HepG2 (cell line): ENCODE measurements around the gene ASB16. TPM values are rescaled to one million over a fixed set of nuclear protein-coding genes. Genes with fewer than 3 reads are reported as not detected.
A peak's percentile ranks its signal among the peaks of the same experiment; 100 is the strongest.

Experiments
- CC2D1A ChIP-seq: sonication (generic); formaldehyde crosslinking; IDR thresholded peaks from 2 replicates; pipeline ENCODE4 v1.8.1; 2023; ENCODE audit warnings: mild to moderate bottlenecking, missing genetic modification reagents
- HNF4G ChIP-seq, 2 experiments: sonication (generic) in 1 of 2; formaldehyde crosslinking in 1 of 2; IDR thresholded peaks; 2 replicates each; pipeline versions ENCODE4 v1.4.0 to v1.6.1; 2011 to 2020; ENCODE audit warnings: borderline replicate concordance in 2 of 2, low read depth in 2 of 2, mild to moderate bottlenecking in 2 of 2, low read length in 1 of 2, missing genetic modification reagents in 1 of 2, moderate library complexity in 1 of 2
- MXD4 ChIP-seq: IDR thresholded peaks from 2 replicates; pipeline ENCODE4 v1.6.1; 2016; ENCODE audit warnings: mild to moderate bottlenecking, missing biosample characterization, missing genetic modification reagents
- POLR2A ChIP-seq, 2 experiments: IDR thresholded peaks; 2 replicates each; pipeline ENCODE4 v1.6.1; 2011; ENCODE audit warnings: low read depth in 2 of 2, low read length in 2 of 2, mild to moderate bottlenecking in 1 of 2, moderate library complexity in 1 of 2; ENCODE audit not compliant: insufficient read depth in 1 of 2
- POLR2AphosphoS5 ChIP-seq: IDR thresholded peaks from 2 replicates; pipeline ENCODE4 v1.6.1; 2012; ENCODE audit warnings: low read depth, low read length
- PRDM15 ChIP-seq: sonication (generic); formaldehyde crosslinking; IDR thresholded peaks from 2 replicates; pipeline ENCODE4 v1.4.0; 2020; ENCODE audit warnings: missing genetic modification reagents
- ZNF441 ChIP-seq: sonication (generic); formaldehyde crosslinking; IDR thresholded peaks from 2 replicates; pipeline ENCODE4 v1.7.0; 2021; ENCODE audit warnings: missing genetic modification reagents, borderline replicate concordance
- ZNF512 ChIP-seq: sonication (generic); formaldehyde crosslinking; IDR thresholded peaks from 2 replicates; pipeline ENCODE4 v1.4.0; 2020; ENCODE audit warnings: mild to moderate bottlenecking, missing genetic modification reagents
- polyA plus RNA-seq, 8 experiments: library from polyadenylated mRNA; depleted of rRNA in 3 of 8; stranded (reverse) in 7 of 8; unstranded in 1 of 8; fragments of >200 nt; fragmentation: Illumina TruSeq in 4 of 8; extraction: Trizol in 4 of 8; gene quantifications; 2 replicates each; pipeline versions ENCODE4 v1.2.1 to v1.2.3, GENCODE V29; 2011 to 2016; ENCODE audit warnings: low read depth in 4 of 8, missing spikeins in 1 of 8, mixed read lengths in 1 of 8; ENCODE audit not compliant: insufficient read depth in 1 of 8
- total RNA-seq, 5 experiments: library from RNA; depleted of rRNA; stranded (reverse); fragments of >200 nt; fragmentation: Illumina TruSeq; extraction: Trizol; gene quantifications; 2 replicates each; pipeline ENCODE4 v1.2.3, GENCODE V29; 2016; ENCODE audit warnings: low read depth in 1 of 5

The ASB16 gene
- total and polyA plus RNA-seq, 2 of the 13 experiments (the other 11 are each of a cell fraction or from before 2014, with no cell fraction given), result 0.07 TPM; not detected in 1

GRCh38 chr17:44205962-44206824 is 35.7 kb downstream of the ASB16 start (continued):
- no peak for TF ChIP-seq ZNF441 (CRISPR knock-in tag)
- TF ChIP-seq HNF4G (IDR thresholded peaks at IDR 0.05; ENCODE audit: borderline replicate concordance, low read depth, low read length), result no peak
- no peak for TF ChIP-seq HNF4G (CRISPR knock-in tag; IDR thresholded peaks at IDR 0.05; ENCODE audit: borderline replicate concordance, low read depth)
- TF ChIP-seq CC2D1A (CRISPR knock-in tag), result no peak
- TF ChIP-seq POLR2AphosphoS5, result peak; percentile 42
- peak; percentile 9 to 16; a peak in 1 of 4 replicates for TF ChIP-seq POLR2A (IDR thresholded peaks at IDR 0.05; ENCODE audit: insufficient read depth in 1 of 2, low read depth in 2 of 2, low read length in 2 of 2)
- TF ChIP-seq PRDM15 (CRISPR knock-in tag), result no peak
- TF ChIP-seq ZNF512 (CRISPR knock-in tag), result no peak
- no peak for TF ChIP-seq MXD4 (CRISPR knock-in tag)
